ENCODE results near the gene HS6ST3. TPM values are rescaled to one million over a fixed set of nuclear protein-coding genes. Genes with fewer than 3 reads are reported as not detected.

The HS6ST3 gene
- total and polyA plus RNA-seq, 9 of the 15 experiments (the other 6 are each of a cell fraction or from before 2014, with no cell fraction given), result not detected

GRCh38 chr13:96086736-96087135 is 3.2 kb upstream of the HS6ST3 start:
- TF ChIP-seq ZBTB17 (CRISPR knock-in tag; IDR thresholded peaks at IDR 0.05) (no peak), ZNF174 (CRISPR knock-in tag; IDR thresholded peaks at IDR 0.05) (no peak), KHSRP (IDR thresholded peaks at IDR 0.05) (no peak), ZNF644 (tag; IDR thresholded peaks at IDR 0.05; ENCODE audit: low read depth) (no peak), GABPB2 (CRISPR knock-in tag; conservative IDR thresholded peaks at IDR 0.05) (no peak), TRIM25 (IDR thresholded peaks at IDR 0.05; ENCODE audit: borderline replicate concordance) (no peak), PURB (CRISPR knock-in tag; IDR thresholded peaks at IDR 0.05; ENCODE audit: low read depth) (no peak), ZNF184 (CRISPR knock-in tag; IDR thresholded peaks at IDR 0.05) (no peak), ZZZ3 (IDR thresholded peaks at IDR 0.05) (no peak), TGIF2 (CRISPR knock-in tag; IDR thresholded peaks at IDR 0.05) (no peak), SOX6 (IDR thresholded peaks at IDR 0.05) (no peak), TFAP4 (CRISPR knock-in tag; IDR thresholded peaks at IDR 0.05; ENCODE audit: borderline replicate concordance) (no peak), REST (IDR thresholded peaks at IDR 0.05; ENCODE audit: borderline replicate concordance) (no peak), REST (CRISPR knock-in tag; IDR thresholded peaks at IDR 0.05; ENCODE audit: low read depth) (no peak), GTF2A2 (tag; IDR thresholded peaks at IDR 0.05) (no peak)
- WGBS (ENCODE audit: insufficient coverage, low coverage, missing lambda C conversion rate), result 0% methylated on average over 1 of the region's 1 CpG
- Histone ChIP-seq H4K20me1 (replicated peaks; ENCODE audit: control insufficient read depth, insufficient read depth, low read length) (no peaks in the 10 kb centered on the region), H3K36me3 (ENCODE audit: control insufficient read depth, insufficient read depth, low read length) (no peaks in the 10 kb centered on the region), H3K4me3 (no peak overlapping the region), H3K4me2 (ENCODE audit: insufficient read depth, low read length) (no peak overlapping the region), H3K9me1 (ENCODE audit: control insufficient read depth, insufficient read depth, low read length) (no peaks in the 10 kb centered on the region), H3K79me2 (ENCODE audit: control insufficient read depth, insufficient read depth, low read length) (no peaks in the 10 kb centered on the region), H3K27me3 (ENCODE audit: control insufficient read depth in 2 of 2, insufficient read depth in 2 of 2, low read length in 2 of 2) (peaks cover 14% of the 10 kb centered on the region in 2 experiments), H3K9ac (ENCODE audit: insufficient read depth in 1 of 2, low read depth in 2 of 2, low read length in 2 of 2) (no peak overlapping the region), H3K9me3 (replicated peaks; ENCODE audit: control insufficient read depth, insufficient read depth, low read depth, low read length) (no peaks in the 10 kb centered on the region), H2AFZ (ENCODE audit: low read depth, low read length) (no peak overlapping the region), H3K27ac (ENCODE audit: extremely low read depth, low read depth, low read length) (no peak overlapping the region), H3K4me1 (replicated peaks in 1 of 2; ENCODE audit: control insufficient read depth in 2 of 2, insufficient read depth in 2 of 2, low read length in 2 of 2) (peaks cover 0 to 18% of the 10 kb centered on the region in 2 experiments; a peak in 2 of 5 replicates)
- CTCF ChIA-PET (ENCODE audit: low intra/inter-chr PET ratio), result no interaction called here
- ATAC-seq (no peak), FAIRE-seq (no peak), DNase-seq (ENCODE audit: extremely low read depth in 1 of 4, low spot score in 3 of 4) (no peak)
- in situ Hi-C loops (cut with MboI) (no loop called here), intact Hi-C loops (cut with micrococcal nuclease) (no loop called here)
- no TSS peak for BruUV-seq (replicated peaks)
- POLR2A ChIA-PET, result no interaction called here
